Transverse colon (tissue), 4 donors: ENCODE measurements around the gene RPL29.
A peak's percentile ranks its signal among the peaks of the same experiment; 100 is the strongest.

Experiments
- POLR2A ChIP-seq: fragments of 450-650 bp; IDR thresholded peaks from one replicate; pipeline ENCODE4 v1.6.1; 2016; ENCODE audit warnings: antibody characterized with exemption, mild to moderate bottlenecking, moderate library complexity
- POLR2AphosphoS5 ChIP-seq, 3 donors: sonication (generic); formaldehyde crosslinking; IDR thresholded peaks; one replicate each; pipeline ENCODE4 v1.6.1; 2016; ENCODE audit warnings: antibody characterized with exemption in 3 of 3
- TF ChIP-seq, protein P1 (sequence below), 5 experiments: fragments of 200-600 bp in 3 of 5; fragments of 450-650 bp in 2 of 5; sonication (generic) in 3 of 5; IDR thresholded peaks; 1 replicate in 2 of 5; 2 replicates in 3 of 5; pipeline ENCODE4 v1.5.1; 2016 to 2017; ENCODE audit warnings: antibody characterized with exemption in 5 of 5, inconsistent platforms in 3 of 5, mild to moderate bottlenecking in 2 of 5, moderate library complexity in 1 of 5

DNA sequence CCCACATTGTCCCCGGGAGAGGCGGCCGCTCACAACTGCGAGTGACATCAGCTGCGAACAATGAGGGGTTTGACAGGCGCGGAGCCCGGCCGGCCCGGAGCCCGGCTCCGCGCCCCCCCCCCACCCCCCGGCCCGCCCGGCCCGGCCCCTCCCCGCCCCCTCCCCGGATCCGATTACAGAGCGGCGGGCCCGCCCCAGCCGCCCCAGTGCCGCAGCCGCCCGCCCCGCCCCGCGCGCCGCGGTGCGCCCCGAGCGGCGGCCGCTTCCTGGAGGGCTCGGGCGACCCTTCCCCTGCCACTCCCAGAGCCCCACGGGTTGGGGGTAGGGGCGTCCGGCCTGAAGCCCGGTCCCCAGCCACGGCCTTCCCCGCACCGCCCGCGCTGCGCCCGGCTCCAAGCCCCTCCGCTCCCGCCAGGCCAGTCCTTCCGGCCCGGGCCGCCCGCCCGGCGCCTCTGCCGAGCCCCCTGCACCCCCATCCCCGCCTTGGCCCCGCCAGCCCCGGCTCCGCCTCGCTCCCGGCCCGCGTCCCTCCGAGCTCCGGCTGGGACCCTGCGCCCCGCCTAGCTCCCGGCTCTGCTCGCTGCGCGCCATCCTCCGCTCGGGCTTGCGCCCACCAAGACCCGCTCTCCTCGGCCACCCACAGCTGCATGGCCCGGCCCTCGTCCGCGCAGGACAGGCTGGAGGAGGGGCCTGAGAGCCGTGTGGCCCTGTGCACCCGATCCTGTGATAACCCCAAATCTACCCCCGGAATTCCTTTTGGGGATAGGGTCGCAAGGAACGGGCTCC is 28.1 kb downstream of the RPL29 start, which contains the start of gene PCBP4:
- no peak for TF ChIP-seq POLR2A
- TF ChIP-seq, protein P1, sequence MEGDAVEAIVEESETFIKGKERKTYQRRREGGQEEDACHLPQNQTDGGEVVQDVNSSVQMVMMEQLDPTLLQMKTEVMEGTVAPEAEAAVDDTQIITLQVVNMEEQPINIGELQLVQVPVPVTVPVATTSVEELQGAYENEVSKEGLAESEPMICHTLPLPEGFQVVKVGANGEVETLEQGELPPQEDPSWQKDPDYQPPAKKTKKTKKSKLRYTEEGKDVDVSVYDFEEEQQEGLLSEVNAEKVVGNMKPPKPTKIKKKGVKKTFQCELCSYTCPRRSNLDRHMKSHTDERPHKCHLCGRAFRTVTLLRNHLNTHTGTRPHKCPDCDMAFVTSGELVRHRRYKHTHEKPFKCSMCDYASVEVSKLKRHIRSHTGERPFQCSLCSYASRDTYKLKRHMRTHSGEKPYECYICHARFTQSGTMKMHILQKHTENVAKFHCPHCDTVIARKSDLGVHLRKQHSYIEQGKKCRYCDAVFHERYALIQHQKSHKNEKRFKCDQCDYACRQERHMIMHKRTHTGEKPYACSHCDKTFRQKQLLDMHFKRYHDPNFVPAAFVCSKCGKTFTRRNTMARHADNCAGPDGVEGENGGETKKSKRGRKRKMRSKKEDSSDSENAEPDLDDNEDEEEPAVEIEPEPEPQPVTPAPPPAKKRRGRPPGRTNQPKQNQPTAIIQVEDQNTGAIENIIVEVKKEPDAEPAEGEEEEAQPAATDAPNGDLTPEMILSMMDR (IDR thresholded peaks at IDR 0.05), result no peak
- TF ChIP-seq POLR2AphosphoS5 (IDR thresholded peaks at IDR 0.05), result peak; percentile 50 to 61 (median 57)
